Measurements from ENCODE around the gene INSYN2B.

GRCh38 chr5:169938439-169938838 is 41.9 kb downstream of the INSYN2B start:
- TF ChIP-seq POLR2AphosphoS5 (IDR thresholded peaks at IDR 0.05) (no peak), CTCF (IDR thresholded peaks at IDR 0.05) (no peak), EP300 (IDR thresholded peaks at IDR 0.05) (no peak)
